Colonic mucosa (tissue), 4 donors: Measurements from ENCODE around the gene KCNE2. TPM values are rescaled to one million over a fixed set of nuclear protein-coding genes. Genes with fewer than 3 reads are reported as not detected.

Experiments used
- DNase-seq: peaks from one replicate; pipeline ENCODE4 v3.0.0-alpha.2; 2020
- H3K27ac ChIP-seq: fragments of 200-600 bp; one replicate; pipeline ENCODE4 v1.8.0; 2021
- H3K27me3 ChIP-seq: fragments of 200-600 bp; one replicate; pipeline ENCODE4 v1.8.0; 2021
- H3K36me3 ChIP-seq: fragments of 200-600 bp; one replicate; pipeline ENCODE4 v1.8.0; 2021
- H3K4me1 ChIP-seq: fragments of 200-600 bp; one replicate; pipeline ENCODE4 v1.8.0; 2021; ENCODE audit warnings: mild to moderate bottlenecking
- H3K4me3 ChIP-seq: fragments of 200-600 bp; one replicate; pipeline ENCODE4 v1.8.0; 2021
- H3K9ac ChIP-seq, 2 donors: one replicate each; pipeline ENCODE4 v1.7.0; 2013; ENCODE audit warnings: control low read depth in 2 of 2, low read depth in 2 of 2, low read length in 2 of 2
- H3K9me3 ChIP-seq: fragments of 200-600 bp; one replicate; pipeline ENCODE4 v1.8.0; 2021
- intact Hi-C: fragments of 100-400 bp; cut with DNase I; formaldehyde crosslinking; loops from one replicate; pipeline ENCODE4 v1.14.1; 2022
- total RNA-seq, 2 donors: library from RNA; stranded (reverse); fragmentation: NEBNext Ultra II Directional in 1 of 2; extraction: Animal tissue kit (Norgen Biotek cat#: 25700) in 1 of 2; gene quantifications; one replicate each; pipeline ENCODE4 v1.2.1, GENCODE V29; 2021
- TF ChIP-seq, protein P1 (sequence below): fragments of 200-600 bp; IDR thresholded peaks from one replicate; pipeline ENCODE4 v1.8.0; 2022; ENCODE audit warnings: antibody characterized with exemption, mild to moderate bottlenecking
- donor health status: healthy.
- donor health status: DM: no; HTN: no; CAD: no.
- donor health status: DM: no; HTN: no; CAD: no.

KCNE2 gene
- 1 to 10 TPM in 1 of 2 donors, under 1 TPM in 1; 0.24 to 1.1 TPM for total RNA-seq

- H3K9ac ChIP-seq: no peak within 1 kb of the TSS
- intact Hi-C loops: no loop called here
- H3K4me3 ChIP-seq: no peak within 1 kb of the TSS
- DNase-seq: no peak
- TF ChIP-seq, protein P1, sequence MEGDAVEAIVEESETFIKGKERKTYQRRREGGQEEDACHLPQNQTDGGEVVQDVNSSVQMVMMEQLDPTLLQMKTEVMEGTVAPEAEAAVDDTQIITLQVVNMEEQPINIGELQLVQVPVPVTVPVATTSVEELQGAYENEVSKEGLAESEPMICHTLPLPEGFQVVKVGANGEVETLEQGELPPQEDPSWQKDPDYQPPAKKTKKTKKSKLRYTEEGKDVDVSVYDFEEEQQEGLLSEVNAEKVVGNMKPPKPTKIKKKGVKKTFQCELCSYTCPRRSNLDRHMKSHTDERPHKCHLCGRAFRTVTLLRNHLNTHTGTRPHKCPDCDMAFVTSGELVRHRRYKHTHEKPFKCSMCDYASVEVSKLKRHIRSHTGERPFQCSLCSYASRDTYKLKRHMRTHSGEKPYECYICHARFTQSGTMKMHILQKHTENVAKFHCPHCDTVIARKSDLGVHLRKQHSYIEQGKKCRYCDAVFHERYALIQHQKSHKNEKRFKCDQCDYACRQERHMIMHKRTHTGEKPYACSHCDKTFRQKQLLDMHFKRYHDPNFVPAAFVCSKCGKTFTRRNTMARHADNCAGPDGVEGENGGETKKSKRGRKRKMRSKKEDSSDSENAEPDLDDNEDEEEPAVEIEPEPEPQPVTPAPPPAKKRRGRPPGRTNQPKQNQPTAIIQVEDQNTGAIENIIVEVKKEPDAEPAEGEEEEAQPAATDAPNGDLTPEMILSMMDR: no peak
- H3K27me3 ChIP-seq: no peaks in the 10 kb centered on the region
- no peaks in the 10 kb centered on the region for H3K4me1 ChIP-seq
- H3K36me3 ChIP-seq: no peaks in the 10 kb centered on the region
- no peak within 1 kb of the TSS for H3K27ac ChIP-seq
- H3K9me3 ChIP-seq: no peaks in the 10 kb centered on the region
These were observed at the start of gene KCNE2 for GRCh38 chr21:34363733-34364132. KCNE2 (plus strand) TSS chr21:34364006; CDS start chr21:34370479, 6,473 bp downstream.

DNA sequence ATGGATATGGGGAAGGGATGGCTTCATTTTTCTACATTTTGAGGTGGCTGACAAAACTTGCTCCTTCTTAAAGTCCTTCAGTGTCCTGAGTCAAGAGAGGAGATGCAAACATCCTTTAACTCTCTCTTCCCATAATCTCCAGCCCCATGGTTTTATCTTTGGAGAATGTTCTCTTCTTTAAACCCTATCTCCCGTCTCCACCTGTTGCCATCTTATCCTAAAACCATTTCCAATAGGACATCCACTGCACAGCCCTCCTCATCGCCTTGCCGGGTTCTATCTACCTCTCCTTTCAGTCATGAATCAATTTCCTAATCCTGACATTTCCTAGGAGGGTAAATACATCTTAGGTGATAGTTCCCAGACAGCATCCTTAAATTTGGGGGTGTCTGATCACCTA is 44.2 kb upstream of the KCNE2 start:
- intact Hi-C loops: no loop called here
- TF ChIP-seq, protein P1: no peak
- H3K4me3 ChIP-seq: no peak overlapping the region
- H3K9me3 ChIP-seq: no peaks in the 10 kb centered on the region
- no peak overlapping the region for H3K27ac ChIP-seq
- no peaks in the 10 kb centered on the region for H3K36me3 ChIP-seq
- no peaks in the 10 kb centered on the region for H3K4me1 ChIP-seq
- H3K9ac ChIP-seq: no peak overlapping the region
- no peaks in the 10 kb centered on the region for H3K27me3 ChIP-seq
- DNase-seq: no peak

DNA sequence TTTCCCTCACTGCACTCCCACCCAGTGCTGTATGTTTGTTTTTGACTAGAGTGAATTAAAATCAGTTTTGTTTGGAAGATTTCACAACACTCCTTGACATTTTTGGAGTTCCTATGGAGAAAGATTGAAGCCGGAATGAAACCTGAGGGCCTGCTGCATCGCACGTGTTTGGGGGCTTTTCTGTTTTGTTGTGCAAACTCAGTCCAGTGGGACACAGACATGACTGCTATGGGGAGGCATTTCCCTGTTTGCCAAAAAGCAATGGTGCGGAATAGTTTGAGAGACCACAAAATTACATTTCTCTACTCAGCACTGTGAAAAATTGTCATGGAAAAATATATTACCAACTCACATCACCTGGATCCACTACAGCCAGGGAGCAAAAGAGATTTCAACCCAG is 43.8 kb upstream of the KCNE2 start:
- no peaks in the 10 kb centered on the region for H3K36me3 ChIP-seq
- intact Hi-C loops: no loop called here
- no peaks in the 10 kb centered on the region for H3K27me3 ChIP-seq
- H3K4me1 ChIP-seq: no peaks in the 10 kb centered on the region
- H3K9me3 ChIP-seq: no peaks in the 10 kb centered on the region
- no peak overlapping the region for H3K9ac ChIP-seq
- no peak overlapping the region for H3K27ac ChIP-seq
- H3K4me3 ChIP-seq: no peak overlapping the region
- TF ChIP-seq, protein P1: no peak
- no peak for DNase-seq

- no peaks in the 10 kb centered on the region for H3K27me3 ChIP-seq
- H3K27ac ChIP-seq: no peak overlapping the region
- H3K9ac ChIP-seq: no peak overlapping the region
- intact Hi-C loops: no loop called here
- H3K9me3 ChIP-seq: no peaks in the 10 kb centered on the region
- no peak for DNase-seq
- H3K36me3 ChIP-seq: no peaks in the 10 kb centered on the region
- no peaks in the 10 kb centered on the region for H3K4me1 ChIP-seq
- H3K4me3 ChIP-seq: no peak overlapping the region
- TF ChIP-seq, protein P1: no peak
These were observed 33.8 kb upstream of the KCNE2 start for GRCh38 chr21:34330055-34330454.

DNA sequence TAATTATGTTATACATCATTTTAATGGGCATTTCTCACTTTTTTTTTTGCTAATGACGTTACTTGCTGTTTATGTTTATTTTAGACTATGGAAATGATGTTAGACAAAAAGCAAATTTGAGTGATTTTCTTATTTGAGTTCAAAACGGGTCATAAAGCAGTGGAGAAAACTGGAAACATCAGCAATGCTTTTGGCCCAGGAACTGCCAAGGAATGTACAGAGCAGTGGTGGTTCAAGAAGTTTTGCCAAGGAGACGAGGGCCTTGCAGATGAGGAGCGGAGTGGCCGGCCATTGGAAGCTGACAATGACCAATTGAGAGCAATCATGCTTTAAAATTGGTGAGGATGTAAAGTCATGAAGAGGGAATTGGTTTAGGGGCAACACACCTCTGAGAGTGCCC is 32.1 kb upstream of the KCNE2 start:
- Histone ChIP-seq H3K9ac (no peak overlapping the region), H3K4me3 (no peak overlapping the region), H3K4me1 (no peaks in the 10 kb centered on the region), H3K27ac (no peak overlapping the region), H3K36me3 (no peaks in the 10 kb centered on the region), H3K27me3 (no peaks in the 10 kb centered on the region), H3K9me3 (no peaks in the 10 kb centered on the region)
- TF ChIP-seq, protein P1: no peak
- intact Hi-C loops: no loop called here
- DNase-seq: no peak

DNA sequence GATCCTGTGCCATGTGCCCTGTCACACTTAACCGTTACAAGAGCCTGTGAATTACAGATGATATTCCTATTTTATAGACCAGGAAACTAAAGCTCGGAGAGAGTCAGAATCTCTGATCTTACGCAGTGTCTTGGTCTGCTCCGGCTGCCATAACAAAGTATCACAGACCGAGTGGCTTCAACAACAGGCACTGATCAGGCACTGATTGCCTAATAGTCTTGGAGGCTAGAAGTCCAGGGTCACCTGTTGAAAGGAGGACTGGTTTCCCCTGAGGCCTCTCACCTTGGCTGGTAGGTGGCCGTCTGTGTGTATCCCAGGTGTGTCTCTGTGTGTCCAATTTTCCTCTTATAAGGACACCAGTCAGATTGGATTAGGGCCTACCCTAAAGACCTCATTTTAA is 31.5 kb upstream of the KCNE2 start:
- Histone ChIP-seq H3K27ac (no peak overlapping the region), H3K4me3 (no peak overlapping the region), H3K4me1 (no peaks in the 10 kb centered on the region), H3K36me3 (no peaks in the 10 kb centered on the region), H3K27me3 (no peaks in the 10 kb centered on the region), H3K9ac (no peak overlapping the region), H3K9me3 (no peaks in the 10 kb centered on the region)
- DNase-seq: no peak
- TF ChIP-seq, protein P1: no peak
- intact Hi-C loops: no loop called here
